ENCODE results near the gene MYL7. TPM values are rescaled to one million over a fixed set of nuclear protein-coding genes. Genes with fewer than 3 reads are reported as not detected.

Gene MYL7
- total RNA-seq, 1 experiment from 2014 or later, result not detected

DNA sequence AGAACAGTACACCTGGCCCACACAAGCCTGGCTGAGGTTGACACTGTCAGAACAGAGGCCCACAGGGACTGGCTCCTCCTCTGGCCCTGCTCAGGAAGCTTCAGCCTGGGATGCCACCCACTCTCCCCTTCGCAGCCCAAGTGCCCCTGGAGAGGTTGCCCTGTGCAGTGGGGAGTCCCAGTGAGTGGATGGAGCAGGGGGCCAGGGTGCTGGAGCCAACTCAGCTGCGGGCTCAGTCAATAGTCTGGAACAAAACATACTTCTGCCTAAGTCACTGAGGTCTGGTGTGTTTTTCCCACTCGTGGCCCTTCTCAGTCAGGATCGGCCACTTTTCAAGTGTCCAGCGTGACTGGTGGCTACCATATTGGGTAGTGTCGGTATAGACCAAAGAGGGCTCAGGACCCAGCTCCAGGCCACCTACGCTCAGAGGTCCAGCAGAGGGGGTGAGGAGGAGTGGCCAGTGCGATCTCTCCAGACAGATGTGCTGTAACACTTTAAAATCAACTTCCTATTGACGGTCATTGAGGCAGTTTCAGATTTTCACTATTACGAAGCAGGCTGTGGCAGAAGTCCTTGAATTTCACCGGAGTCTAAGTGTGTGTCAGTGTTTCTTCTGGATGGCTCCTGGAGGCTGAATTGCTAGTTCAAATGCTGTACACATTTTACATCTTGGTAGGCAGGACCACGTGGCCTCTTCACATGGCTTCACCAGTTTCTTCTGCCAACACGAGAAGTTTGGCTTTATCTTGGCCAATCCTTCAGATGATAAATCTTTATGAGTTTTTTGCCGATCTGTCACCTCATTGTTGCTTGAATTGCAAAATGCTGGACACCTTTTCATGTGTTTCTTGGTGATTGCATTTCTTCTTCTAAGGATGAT lies 49.1 kb upstream of the MYL7 start:
- TF ChIP-seq EGR1 (IDR thresholded peaks at IDR 0.05; ENCODE audit: low read depth) (no peak), EZH2phosphoT487 (IDR thresholded peaks at IDR 0.05; ENCODE audit: borderline replicate concordance) (no peak), SIN3A (IDR thresholded peaks at IDR 0.05; ENCODE audit: low read depth) (no peak), YY1 (IDR thresholded peaks at IDR 0.05; ENCODE audit: extremely low read depth, insufficient replicate concordance, low read depth, low read length) (no peak), EZH2 (IDR thresholded peaks at IDR 0.05) (no peak), ZFX (IDR thresholded peaks at IDR 0.05) (no peak), ELF1 (IDR thresholded peaks at IDR 0.05; ENCODE audit: borderline replicate concordance, low read depth) (no peak), ZNF274 (IDR thresholded peaks at IDR 0.05; ENCODE audit: low read depth, low read length) (no peak), POLR2A (IDR thresholded peaks at IDR 0.05; ENCODE audit: borderline replicate concordance, extremely low read depth, insufficient read depth, insufficient read length) (no peak), POLR2AphosphoS5 (IDR thresholded peaks at IDR 0.05; ENCODE audit: low read depth, low read length) (no peak), CEBPB (IDR thresholded peaks at IDR 0.05; ENCODE audit: low read depth) (no peak), FOSL1 (IDR thresholded peaks at IDR 0.05; ENCODE audit: low read depth) (no peak), RAD21 (IDR thresholded peaks at IDR 0.05; ENCODE audit: low read depth) (no peak), TCF7L2 (IDR thresholded peaks at IDR 0.05; ENCODE audit: borderline replicate concordance, extremely low read depth, insufficient read depth, insufficient read length) (no peak), JUND (IDR thresholded peaks at IDR 0.05) (no peak), SP1 (IDR thresholded peaks at IDR 0.05; ENCODE audit: low read depth) (no peak)
- TF ChIP-seq, protein P1, sequence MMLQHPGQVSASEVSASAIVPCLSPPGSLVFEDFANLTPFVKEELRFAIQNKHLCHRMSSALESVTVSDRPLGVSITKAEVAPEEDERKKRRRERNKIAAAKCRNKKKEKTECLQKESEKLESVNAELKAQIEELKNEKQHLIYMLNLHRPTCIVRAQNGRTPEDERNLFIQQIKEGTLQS (IDR thresholded peaks at IDR 0.05), result no peak
- TF ChIP-seq, protein P2, sequence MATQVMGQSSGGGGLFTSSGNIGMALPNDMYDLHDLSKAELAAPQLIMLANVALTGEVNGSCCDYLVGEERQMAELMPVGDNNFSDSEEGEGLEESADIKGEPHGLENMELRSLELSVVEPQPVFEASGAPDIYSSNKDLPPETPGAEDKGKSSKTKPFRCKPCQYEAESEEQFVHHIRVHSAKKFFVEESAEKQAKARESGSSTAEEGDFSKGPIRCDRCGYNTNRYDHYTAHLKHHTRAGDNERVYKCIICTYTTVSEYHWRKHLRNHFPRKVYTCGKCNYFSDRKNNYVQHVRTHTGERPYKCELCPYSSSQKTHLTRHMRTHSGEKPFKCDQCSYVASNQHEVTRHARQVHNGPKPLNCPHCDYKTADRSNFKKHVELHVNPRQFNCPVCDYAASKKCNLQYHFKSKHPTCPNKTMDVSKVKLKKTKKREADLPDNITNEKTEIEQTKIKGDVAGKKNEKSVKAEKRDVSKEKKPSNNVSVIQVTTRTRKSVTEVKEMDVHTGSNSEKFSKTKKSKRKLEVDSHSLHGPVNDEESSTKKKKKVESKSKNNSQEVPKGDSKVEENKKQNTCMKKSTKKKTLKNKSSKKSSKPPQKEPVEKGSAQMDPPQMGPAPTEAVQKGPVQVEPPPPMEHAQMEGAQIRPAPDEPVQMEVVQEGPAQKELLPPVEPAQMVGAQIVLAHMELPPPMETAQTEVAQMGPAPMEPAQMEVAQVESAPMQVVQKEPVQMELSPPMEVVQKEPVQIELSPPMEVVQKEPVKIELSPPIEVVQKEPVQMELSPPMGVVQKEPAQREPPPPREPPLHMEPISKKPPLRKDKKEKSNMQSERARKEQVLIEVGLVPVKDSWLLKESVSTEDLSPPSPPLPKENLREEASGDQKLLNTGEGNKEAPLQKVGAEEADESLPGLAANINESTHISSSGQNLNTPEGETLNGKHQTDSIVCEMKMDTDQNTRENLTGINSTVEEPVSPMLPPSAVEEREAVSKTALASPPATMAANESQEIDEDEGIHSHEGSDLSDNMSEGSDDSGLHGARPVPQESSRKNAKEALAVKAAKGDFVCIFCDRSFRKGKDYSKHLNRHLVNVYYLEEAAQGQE (IDR thresholded peaks at IDR 0.05; ENCODE audit: low read depth), result no peak
- TF ChIP-seq, protein P3, sequence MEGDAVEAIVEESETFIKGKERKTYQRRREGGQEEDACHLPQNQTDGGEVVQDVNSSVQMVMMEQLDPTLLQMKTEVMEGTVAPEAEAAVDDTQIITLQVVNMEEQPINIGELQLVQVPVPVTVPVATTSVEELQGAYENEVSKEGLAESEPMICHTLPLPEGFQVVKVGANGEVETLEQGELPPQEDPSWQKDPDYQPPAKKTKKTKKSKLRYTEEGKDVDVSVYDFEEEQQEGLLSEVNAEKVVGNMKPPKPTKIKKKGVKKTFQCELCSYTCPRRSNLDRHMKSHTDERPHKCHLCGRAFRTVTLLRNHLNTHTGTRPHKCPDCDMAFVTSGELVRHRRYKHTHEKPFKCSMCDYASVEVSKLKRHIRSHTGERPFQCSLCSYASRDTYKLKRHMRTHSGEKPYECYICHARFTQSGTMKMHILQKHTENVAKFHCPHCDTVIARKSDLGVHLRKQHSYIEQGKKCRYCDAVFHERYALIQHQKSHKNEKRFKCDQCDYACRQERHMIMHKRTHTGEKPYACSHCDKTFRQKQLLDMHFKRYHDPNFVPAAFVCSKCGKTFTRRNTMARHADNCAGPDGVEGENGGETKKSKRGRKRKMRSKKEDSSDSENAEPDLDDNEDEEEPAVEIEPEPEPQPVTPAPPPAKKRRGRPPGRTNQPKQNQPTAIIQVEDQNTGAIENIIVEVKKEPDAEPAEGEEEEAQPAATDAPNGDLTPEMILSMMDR (IDR thresholded peaks at IDR 0.05 in 2 of 3, conservative IDR thresholded peaks at IDR 0.05 in 1 of 3; ENCODE audit: borderline replicate concordance in 1 of 3, insufficient read depth in 1 of 3, low read depth in 2 of 3, low read length in 2 of 3), result no peak
- Histone ChIP-seq H3K9me3 (ENCODE audit: control insufficient read depth in 1 of 2, insufficient read depth in 1 of 2, low read depth in 1 of 2, low read length in 2 of 2) (no peaks in the 10 kb centered on the region), H3K4me1 (ENCODE audit: control insufficient read depth in 1 of 2, insufficient read depth in 2 of 2, low read length in 2 of 2) (peaks cover under 1 to 12% of the 10 kb centered on the region in 2 experiments), H3K36me3 (ENCODE audit: control insufficient read depth in 1 of 2, insufficient read depth in 2 of 2, low read length in 2 of 2) (no peaks in the 10 kb centered on the region), H2AFZ (ENCODE audit: low read depth, low read length, poor library complexity, severe bottlenecking) (no peak overlapping the region), H3K4me3 (replicated peaks in 1 of 2; ENCODE audit: low read depth in 1 of 2, low read length in 2 of 2) (no peak overlapping the region), H3K27me3 (ENCODE audit: insufficient read depth, low read length) (no peaks in the 10 kb centered on the region), H3K9ac (ENCODE audit: low read length) (no peak overlapping the region), H4K20me1 (ENCODE audit: insufficient read depth) (no peaks in the 10 kb centered on the region), H3K4me2 (ENCODE audit: low read length) (no peak overlapping the region), H3K27ac (ENCODE audit: low read depth, low read length) (no peak overlapping the region), H3K79me2 (ENCODE audit: insufficient read depth, low read length) (no peaks in the 10 kb centered on the region), H3K9me2 (ENCODE audit: insufficient read depth) (no peaks in the 10 kb centered on the region)
- no TSS peak for BruUV-seq (replicated peaks)
- DNase-seq (ENCODE audit: low read depth, low spot score) (no peak), ATAC-seq (no peak)
- POLR2A ChIA-PET, result no interaction called here
- intact Hi-C loops (cut with micrococcal nuclease), result no loop called here
- RAD21 ChIA-PET (ENCODE audit: low non-redundant PET in 1 of 2, low total read pairs in 2 of 2, uncharacterized antibody in 2 of 2, unreplicated experiment in 2 of 2), result no interaction called here
- CTCF ChIA-PET, result no interaction called here

Measured in HCT116 (cell line).